T-cell (primary cell): ENCODE measurements around the gene ADAMTS10. TPM values are rescaled to one million over a fixed set of nuclear protein-coding genes. Genes with fewer than 3 reads are reported as not detected.
"Not testable (repeated sequence)": the region's sequence is repeated elsewhere in the genome, so short reads cannot be mapped to it uniquely, and the experiment has no call there.

Experiments used
- ATAC-seq, 4 experiments: fragments of 200-7000 bp in 3 of 4; fragments of 150-1000 bp in 1 of 4; cut with Tn5 transposase; replicated peaks in 1 of 4; 1 replicate in 3 of 4; 2 replicates in 1 of 4; pipeline ENCODE4 v1.10.0; 2021; ENCODE audit warnings: moderate library complexity in 3 of 4, mild to moderate bottlenecking in 2 of 4, moderate number of reproducible peaks in 1 of 4
- CTCF ChIA-PET, 2 donors: fragments of 300-600 bp; sonication (Branson Sonifier 250); formaldehyde crosslinking; loops; one replicate each; lab custom pipeline; 2022; ENCODE audit warnings: antibody characterized with exemption in 2 of 2; lab: Charles Lee
- POLR2A ChIA-PET, 2 donors: fragments of 300-600 bp; sonication (Branson Sonifier 250); formaldehyde crosslinking; loops; one replicate each; lab custom pipeline; 2022; ENCODE audit warnings: antibody characterized with exemption in 2 of 2; lab: Charles Lee
- DNase-seq, 35 experiments: peaks; one replicate each; pipeline versions ENCODE4 v3.0.0 to v3.0.0-alpha.2; 2013 to 2023
- H3K27ac ChIP-seq: one replicate; pipeline ENCODE4 v1.5.1; 2013; ENCODE audit warnings: low read length
- H3K27me3 ChIP-seq, 2 experiments: replicated peaks in 1 of 2; 1 replicate in 1 of 2; 2 replicates in 1 of 2; pipeline versions ENCODE4 v1.6.1 to v1.7.0; 2013; ENCODE audit warnings: low read length in 1 of 2, mixed read lengths in 1 of 2; ENCODE audit not compliant: control insufficient read depth in 2 of 2, insufficient read depth in 2 of 2; ENCODE audit errors: extremely low read depth in 1 of 2
- H3K36me3 ChIP-seq, 2 donors: 1 replicate in 1 of 2; 2 replicates in 1 of 2; pipeline versions ENCODE4 v1.6.1 to v1.7.0; 2013; ENCODE audit warnings: low read length in 1 of 2; ENCODE audit not compliant: control insufficient read depth in 2 of 2, insufficient read depth in 1 of 2; ENCODE audit errors: extremely low read depth in 1 of 2
- H3K4me1 ChIP-seq, 2 experiments: 1 replicate in 1 of 2; 2 replicates in 1 of 2; pipeline versions ENCODE4 v1.6.1 to v1.7.0; 2013; ENCODE audit warnings: low read length in 2 of 2, mixed read lengths in 1 of 2; ENCODE audit not compliant: insufficient read depth in 2 of 2, control insufficient read depth in 1 of 2; ENCODE audit errors: extremely low read depth in 1 of 2
- H3K4me3 ChIP-seq, 2 donors: 1 replicate in 1 of 2; 2 replicates in 1 of 2; pipeline versions ENCODE4 v1.5.1 to v1.7.0; 2013; ENCODE audit warnings: mild to moderate bottlenecking in 2 of 2, low read length in 1 of 2, moderate library complexity in 1 of 2; ENCODE audit not compliant: control insufficient read depth in 1 of 2; ENCODE audit errors: extremely low read depth in 1 of 2
- H3K9me3 ChIP-seq: 2 replicates; pipeline ENCODE4 v1.7.0; 2013
- H3K27ac Mint-ChIP-seq, 2 donors: one replicate each; pipeline ENCODE4 v1.8.0; 2020 to 2021; ENCODE audit warnings: mild to moderate bottlenecking in 2 of 2, mixed read lengths in 2 of 2
- H3K27me3 Mint-ChIP-seq, 2 donors: one replicate each; pipeline ENCODE4 v1.8.0; 2021 to 2022; ENCODE audit warnings: mixed read lengths in 2 of 2
- H3K36me3 Mint-ChIP-seq: one replicate; pipeline ENCODE4 v1.8.0; 2021; ENCODE audit warnings: mixed read lengths
- H3K4me1 Mint-ChIP-seq, 3 donors: one replicate each; pipeline ENCODE4 v1.8.0; 2020 to 2022; ENCODE audit warnings: mixed read lengths in 3 of 3, mild to moderate bottlenecking in 1 of 3
- H3K4me3 Mint-ChIP-seq, 3 donors: one replicate each; pipeline ENCODE4 v1.8.0; 2020 to 2022; ENCODE audit warnings: mild to moderate bottlenecking in 3 of 3, mixed read lengths in 3 of 3, moderate library complexity in 3 of 3
- H3K9me3 Mint-ChIP-seq, 3 donors: one replicate each; pipeline ENCODE4 v1.8.0; 2020 to 2022; ENCODE audit warnings: mixed read lengths in 3 of 3
- WGBS: methylation state at CpG from one replicate; pipeline ENCODE4 v1.1.5; 2013; ENCODE audit warnings: missing lambda C conversion rate; ENCODE audit not compliant: insufficient coverage; 5-methylcytosine and 5-hydroxymethylcytosine counted together
- total RNA-seq, 35 experiments: library from RNA in 6 of 35; stranded (reverse) in 6 of 35; fragments of 120-200 nt in 1 of 35; gene quantifications; one replicate each; pipeline versions ENCODE4 v1.2.1 to v1.2.4 and lab custom pipeline; 2013 to 2026

The ADAMTS10 gene
- total RNA-seq, 5 donors from 2014 or later (not counting 1 experiment from before 2014, with no cell fraction given), result 57.2 to 103 (median 80.1) TPM

DNA sequence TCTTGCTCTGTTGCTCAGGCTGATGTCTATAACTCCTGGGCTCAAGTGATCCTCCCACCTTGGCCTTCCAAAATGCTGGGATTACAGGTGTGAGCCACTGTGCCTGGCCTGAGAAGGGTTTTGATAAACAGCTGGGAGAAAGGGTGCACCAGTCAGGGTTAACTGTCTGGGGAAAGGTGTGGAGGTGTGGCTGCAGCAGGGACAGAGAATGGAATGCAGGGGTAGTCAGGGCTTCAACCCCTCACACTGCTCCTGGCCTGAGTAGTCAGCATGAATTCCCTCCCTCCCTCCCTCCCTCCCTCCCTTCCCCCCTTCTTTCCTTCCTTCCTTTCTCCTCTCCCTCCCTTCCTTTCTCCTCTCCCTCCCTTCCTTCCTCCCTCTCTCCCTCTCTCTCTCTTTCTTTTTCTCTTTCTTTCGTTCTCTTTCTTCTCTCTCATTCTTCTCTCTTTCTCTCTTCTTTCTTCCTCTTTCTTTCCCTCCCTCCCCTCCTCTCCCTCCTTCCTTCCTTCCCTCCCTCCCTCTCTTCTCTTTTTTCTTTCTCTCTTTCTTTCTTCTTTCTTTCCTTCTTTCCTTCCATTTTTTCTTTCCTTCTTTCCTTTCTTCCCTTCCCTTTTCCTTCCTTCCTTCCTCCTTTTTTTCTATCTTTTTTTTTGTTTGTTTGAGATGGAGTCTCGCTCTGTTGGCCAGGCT lies 49.3 kb downstream of the ADAMTS10 start:
- POLR2A ChIA-PET, result no interaction called here
- no peaks in the 10 kb centered on the region for H3K9me3 Mint-ChIP-seq
- WGBS, result 44% methylated on average over 1 of the region's 2 CpGs
- Histone ChIP-seq H3K4me3 (no peak overlapping the region), H3K4me1 (peaks cover 0 to 81% of the 10 kb centered on the region in 2 experiments), H3K36me3 (peaks cover 0 to 9% of the 10 kb centered on the region in 2 donors), H3K9me3 (no peaks in the 10 kb centered on the region), H3K27ac (no peak overlapping the region), H3K27me3 (no peaks in the 10 kb centered on the region)
- H3K27ac Mint-ChIP-seq, result peak overlapping the region; percentile 36 to 68
- peaks cover 38 to 57% (median 41%) of the 10 kb centered on the region in 3 donors for H3K4me1 Mint-ChIP-seq
- H3K27me3 Mint-ChIP-seq, result no peaks in the 10 kb centered on the region
- H3K4me3 Mint-ChIP-seq, result no peak overlapping the region
- CTCF ChIA-PET, result no interaction called here
- DNase-seq (no peak), ATAC-seq (no peak)
- no peaks in the 10 kb centered on the region for H3K36me3 Mint-ChIP-seq

DNA sequence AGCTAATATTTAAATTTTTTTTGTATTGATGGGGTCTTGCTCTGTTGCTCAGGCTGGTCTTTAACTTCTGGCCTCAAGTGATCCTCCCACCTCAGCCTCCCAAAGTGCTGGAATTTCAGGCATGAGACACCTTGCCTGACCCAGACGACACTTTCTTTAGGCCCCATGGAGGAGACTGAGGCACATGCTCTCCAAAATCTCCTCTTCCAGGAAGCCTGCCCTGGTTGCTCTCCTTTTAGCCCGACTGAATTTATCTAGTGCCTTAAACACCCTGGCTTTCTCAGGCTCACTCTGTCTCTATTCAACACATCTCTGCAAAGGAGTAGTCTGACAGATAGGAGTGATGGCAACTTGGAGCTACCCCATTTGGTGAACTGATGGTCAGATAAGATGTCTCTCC lies 52.2 kb downstream of the ADAMTS10 start:
- ChIA-PET POLR2A (no interaction called here), CTCF (interaction anchor here in 1 of 2 donors (0.9 to 1.3 kb wide), 2 partner anchors 13 to 137 kb away, joined by 3 read pairs; no protein-coding TSS in a partner anchor)
- peak overlapping the region; percentile 56 to 84 for H3K27ac Mint-ChIP-seq
- H3K27me3 Mint-ChIP-seq, result no peaks in the 10 kb centered on the region
- peaks cover 28 to 43% (median 29%) of the 10 kb centered on the region in 3 donors for H3K4me1 Mint-ChIP-seq
- ATAC-seq (no peak), DNase-seq (no peak)
- H3K4me3 ChIP-seq, result no peak overlapping the region
- no peaks in the 10 kb centered on the region for H3K27me3 ChIP-seq
- no peaks in the 10 kb centered on the region for H3K9me3 ChIP-seq
- H3K4me1 ChIP-seq, result peaks cover 0 to 52% of the 10 kb centered on the region in 2 experiments
- H3K9me3 Mint-ChIP-seq, result no peaks in the 10 kb centered on the region
- peaks cover 0 to 28% of the 10 kb centered on the region in 2 donors for H3K36me3 ChIP-seq
- peak overlapping the region; percentile 35 for H3K27ac ChIP-seq
- H3K36me3 Mint-ChIP-seq, result peaks cover 7% of the 10 kb centered on the region
- 86% methylated on average over 1 of the region's 2 CpGs for WGBS
- H3K4me3 Mint-ChIP-seq, result no peak overlapping the region

DNA sequence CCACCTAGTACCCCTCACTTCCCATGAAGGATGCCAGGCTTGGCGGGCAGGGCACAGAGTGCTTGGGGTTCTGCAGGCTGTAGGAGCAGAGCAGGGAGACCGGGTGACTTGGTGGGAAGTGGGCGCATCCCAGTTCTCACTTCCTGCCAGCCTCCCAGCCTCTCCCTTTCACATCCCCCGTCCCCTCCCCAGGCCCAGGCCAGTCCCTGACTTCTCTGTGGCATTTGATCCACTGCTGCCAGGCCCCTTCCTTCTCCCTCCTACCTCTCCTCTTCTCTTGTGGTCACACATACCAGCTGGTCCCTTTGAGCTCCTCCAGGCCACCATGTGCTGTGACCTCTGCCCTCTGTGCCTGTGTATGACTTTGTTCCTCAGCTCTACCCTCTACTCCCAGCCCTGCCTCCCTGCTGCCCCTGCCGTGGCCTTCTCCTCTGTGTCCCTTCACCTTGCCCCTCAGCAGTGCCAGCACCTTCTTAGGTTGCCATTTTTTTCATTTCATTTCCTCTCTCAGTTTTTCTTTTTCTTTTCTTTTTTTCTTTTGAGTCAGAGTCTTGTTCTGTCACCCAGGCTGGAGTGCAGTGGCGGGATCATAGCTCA lies 52.8 kb downstream of the ADAMTS10 start:
- Histone ChIP-seq H3K9me3 (no peaks in the 10 kb centered on the region), H3K27ac (peak overlapping the region; percentile 35), H3K36me3 (peaks cover 0 to 34% of the 10 kb centered on the region in 2 donors), H3K4me3 (no peak overlapping the region), H3K27me3 (no peaks in the 10 kb centered on the region), H3K4me1 (peaks cover 0 to 49% of the 10 kb centered on the region in 2 experiments)
- no peak overlapping the region for H3K4me3 Mint-ChIP-seq
- H3K27ac Mint-ChIP-seq, result peak overlapping the region; percentile 84 to 88
- ATAC-seq (peak in 1 of 4 experiments; percentile 23), DNase-seq (no peak)
- 84% methylated on average over 3 of the region's 6 CpGs for WGBS
- H3K27me3 Mint-ChIP-seq, result no peaks in the 10 kb centered on the region
- H3K36me3 Mint-ChIP-seq, result peaks cover 13% of the 10 kb centered on the region
- H3K4me1 Mint-ChIP-seq, result peaks cover 29 to 43% (median 32%) of the 10 kb centered on the region in 3 donors
- no peaks in the 10 kb centered on the region for H3K9me3 Mint-ChIP-seq
- ChIA-PET CTCF (interaction anchor here in 1 of 2 donors (1.3 kb wide), 1 partner anchor 13 kb away, joined by 3 read pairs; no protein-coding TSS in a partner anchor), POLR2A (no interaction called here)

DNA sequence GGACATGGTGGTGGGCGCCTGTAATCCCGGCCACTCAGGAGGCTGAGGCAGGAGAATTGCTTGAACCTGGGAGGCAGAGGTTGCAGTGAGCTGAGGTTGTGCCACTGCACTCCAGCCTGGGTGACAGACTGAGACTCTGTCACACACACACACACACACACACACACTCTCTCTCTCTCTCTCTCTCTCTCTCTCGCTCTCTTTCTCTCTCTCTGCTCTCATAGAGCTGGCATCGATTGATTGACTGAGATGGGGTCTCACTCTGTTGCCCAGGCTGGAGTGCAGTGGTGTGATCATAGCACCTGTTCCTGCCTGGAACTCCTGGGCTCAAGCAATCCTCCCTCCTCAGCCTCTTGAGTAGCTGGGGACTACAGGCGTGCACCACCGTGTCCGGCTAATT lies 56.8 kb downstream of the ADAMTS10 start:
- Mint-ChIP-seq H3K4me1 (peaks cover 19 to 22% (median 19%) of the 10 kb centered on the region in 3 donors), H3K36me3 (peaks cover 24% of the 10 kb centered on the region)
- H3K27me3 Mint-ChIP-seq, H3K27ac Mint-ChIP-seq, H3K27ac ChIP-seq, CTCF ChIA-PET, H3K4me3 ChIP-seq, ATAC-seq, H3K9me3 Mint-ChIP-seq, POLR2A ChIA-PET, DNase-seq, H3K27me3 ChIP-seq, H3K9me3 ChIP-seq, H3K4me3 Mint-ChIP-seq: not testable (repeated sequence)
- no CpG with 5 or more reads among the region's 7 CpGs for WGBS
- Histone ChIP-seq H3K36me3 (peaks cover 0 to 57% of the 10 kb centered on the region in 2 donors), H3K4me1 (peaks cover 0 to 19% of the 10 kb centered on the region in 2 experiments)

DNA sequence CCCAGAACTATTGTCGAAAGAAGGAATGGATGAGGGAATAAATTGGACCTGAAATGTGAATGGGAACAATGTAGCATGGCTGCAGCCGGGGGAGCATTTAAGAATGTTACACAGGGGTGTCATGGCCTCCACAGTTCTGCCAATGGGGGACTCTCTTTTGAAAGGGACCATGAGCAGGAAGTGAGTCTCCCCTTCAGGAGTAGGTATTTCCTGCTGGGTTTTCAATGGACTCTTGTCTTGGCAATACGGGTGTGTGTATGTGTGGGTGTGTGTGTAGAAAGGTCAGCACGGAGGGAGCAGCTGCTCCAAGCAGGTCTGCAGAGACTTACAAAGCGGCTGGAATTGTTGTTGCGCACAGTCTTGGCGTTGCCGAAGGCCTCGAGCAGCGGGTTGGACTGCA lies 57.7 kb downstream of the ADAMTS10 start:
- Mint-ChIP-seq H3K9me3 (no peaks in the 10 kb centered on the region), H3K36me3 (peaks cover 29% of the 10 kb centered on the region), H3K4me1 (peaks cover 10 to 15% (median 11%) of the 10 kb centered on the region in 3 donors), H3K27me3 (no peaks in the 10 kb centered on the region), H3K27ac (peak overlapping the region; percentile 12 to 49), H3K4me3 (no peak overlapping the region)
- H3K4me1 ChIP-seq, result peaks cover 0 to 10% of the 10 kb centered on the region in 2 experiments
- no peak for DNase-seq
- no peaks in the 10 kb centered on the region for H3K9me3 ChIP-seq
- ChIA-PET CTCF (no interaction called here), POLR2A (no interaction called here)
- H3K27ac ChIP-seq, result no peak overlapping the region
- no peak for ATAC-seq
- no peak overlapping the region for H3K4me3 ChIP-seq
- H3K27me3 ChIP-seq, result no peaks in the 10 kb centered on the region
- 94% methylated on average over 9 of the region's 10 CpGs for WGBS
- H3K36me3 ChIP-seq, result peaks cover 0 to 59% of the 10 kb centered on the region in 2 donors

DNA sequence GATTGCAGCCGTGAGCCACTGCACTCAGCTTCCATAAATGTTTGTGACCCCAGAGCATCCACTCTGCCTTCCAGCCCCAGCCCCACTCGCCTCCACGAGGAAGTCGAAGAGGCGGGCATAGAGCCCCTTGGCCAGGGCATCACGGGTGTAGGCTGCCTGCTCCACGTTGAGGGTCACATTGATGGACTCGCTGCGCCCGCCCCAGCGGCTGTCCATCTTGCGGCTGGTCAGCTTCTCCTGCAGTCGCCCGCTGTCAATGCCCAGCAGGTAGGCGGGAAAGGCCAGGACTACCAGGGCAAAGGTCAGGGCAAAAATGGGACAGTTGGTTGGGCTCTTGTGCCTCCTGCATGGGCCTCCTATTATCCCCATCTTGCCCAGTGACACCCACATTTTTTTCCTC lies 60.4 kb downstream of the ADAMTS10 start:
- Mint-ChIP-seq H3K4me3 (no peak overlapping the region), H3K36me3 (peaks cover 35% of the 10 kb centered on the region), H3K4me1 (peaks cover 4 to 8% (median 4%) of the 10 kb centered on the region in 3 donors), H3K9me3 (no peaks in the 10 kb centered on the region), H3K27me3 (no peaks in the 10 kb centered on the region), H3K27ac (no peak overlapping the region)
- Histone ChIP-seq H3K9me3 (no peaks in the 10 kb centered on the region), H3K4me3 (no peak overlapping the region), H3K27ac (no peak overlapping the region), H3K27me3 (no peaks in the 10 kb centered on the region), H3K36me3 (peaks cover 0 to 69% of the 10 kb centered on the region in 2 donors), H3K4me1 (no peaks in the 10 kb centered on the region)
- 97% methylated on average over 13 of the region's 15 CpGs for WGBS
- ChIA-PET CTCF (no interaction called here), POLR2A (no interaction called here)
- no peak for DNase-seq
- ATAC-seq, result no peak
